Smooth muscle cell (in vitro differentiated cells): ENCODE results near the gene FMNL2. TPM values are rescaled to one million over a fixed set of nuclear protein-coding genes. Genes with fewer than 3 reads are reported as not detected.

Source experiments
- DNase-seq: peaks from one replicate; lab custom pipeline; 2025; ENCODE audit not compliant: unreplicated experiment; lab: John Stamatoyannopoulos, UW
- H2AFZ ChIP-seq: fragments of 200-600 bp; sonication (generic); 2 replicates; pipeline ENCODE4 v1.6.0; 2016; ENCODE audit warnings: antibody characterized with exemption, low read depth, mild to moderate bottlenecking
- H3F3A ChIP-seq: fragments of 200-600 bp; sonication (generic); 2 replicates; pipeline ENCODE4 v1.6.0; 2017; ENCODE audit warnings: antibody characterized with exemption, low read depth
- H3K27ac ChIP-seq: fragments of 200-600 bp; sonication (generic); 2 replicates; pipeline ENCODE4 v1.5.1; 2016; ENCODE audit warnings: low read depth, mild to moderate bottlenecking
- H3K27me3 ChIP-seq: fragments of 200-600 bp; sonication (generic); 2 replicates; pipeline ENCODE4 v1.6.1; 2016; ENCODE audit warnings: low read depth, mild to moderate bottlenecking
- H3K36me3 ChIP-seq: fragments of 200-600 bp; sonication (generic); 2 replicates; pipeline ENCODE4 v1.5.1; 2016; ENCODE audit warnings: low read depth
- H3K4me1 ChIP-seq: fragments of 200-600 bp; sonication (generic); 2 replicates; pipeline ENCODE4 v1.5.1; 2016; ENCODE audit warnings: low read depth
- H3K4me2 ChIP-seq: fragments of 200-600 bp; sonication (generic); 2 replicates; pipeline ENCODE4 v1.6.0; 2016; ENCODE audit warnings: mild to moderate bottlenecking
- H3K4me3 ChIP-seq: fragments of 200-600 bp; sonication (generic); 2 replicates; pipeline ENCODE4 v1.5.1; 2016; ENCODE audit warnings: mild to moderate bottlenecking
- H3K79me2 ChIP-seq: fragments of 200-600 bp; sonication (generic); 2 replicates; pipeline ENCODE4 v1.6.0; 2016; ENCODE audit warnings: low read depth, mild to moderate bottlenecking
- H3K9ac ChIP-seq: fragments of 200-600 bp; sonication (generic); 2 replicates; pipeline ENCODE4 v1.6.0; 2016; ENCODE audit warnings: low read depth
- H3K9me3 ChIP-seq: fragments of 200-600 bp; sonication (generic); replicated peaks from 2 replicates; pipeline ENCODE4 v1.5.1; 2016; ENCODE audit warnings: low read depth
- H4K20me1 ChIP-seq: fragments of 200-600 bp; sonication (generic); 2 replicates; pipeline ENCODE4 v1.6.0; 2016; ENCODE audit warnings: low read depth
- CTCF ChIP-seq: fragments of 200-600 bp; sonication (generic); IDR thresholded peaks from 2 replicates; pipeline ENCODE4 v1.5.1; 2017; ENCODE audit warnings: borderline replicate concordance, mild to moderate bottlenecking, antibody characterized with exemption; ENCODE audit not compliant: insufficient read depth, poor library complexity, severe bottlenecking
- WGBS: methylation state at CpG from one replicate; pipeline ENCODE4 v1.1.7; 2016; ENCODE audit warnings: low lambda C conversion rate; 5-methylcytosine and 5-hydroxymethylcytosine counted together
- polyA plus RNA-seq: library from polyadenylated mRNA; unstranded; fragments of >200 nt; fragmentation: Nextera tagmentation; extraction: Ambion mirVana; gene quantifications from 2 replicates; pipeline ENCODE4 v1.2.1, GENCODE V29; 2016
- total RNA-seq: library from RNA; depleted of rRNA; stranded (reverse); fragments of >200 nt; gene quantifications from 2 replicates; pipeline ENCODE4 v1.2.3, GENCODE V29; 2014

The FMNL2 gene
- total and polyA plus RNA-seq, 2 experiments from 2014 or later: 7.4 to 37.3 TPM

GRCh38 chr2:152493945-152494528 lies 159.1 kb downstream of the FMNL2 start:
- Histone ChIP-seq H3K9ac (no peak overlapping the region), H3K36me3 (no peaks in the 10 kb centered on the region), H3K4me1 (peaks cover 24% of the 10 kb centered on the region), H3K4me3 (no peak overlapping the region), H3F3A (no peaks in the 10 kb centered on the region), H3K9me3 (no peaks in the 10 kb centered on the region), H3K27me3 (no peaks in the 10 kb centered on the region), H2AFZ (no peak overlapping the region), H4K20me1 (peaks cover 17% of the 10 kb centered on the region), H3K27ac (no peak overlapping the region), H3K79me2 (peaks cover 88% of the 10 kb centered on the region), H3K4me2 (no peak overlapping the region)
- no peak for TF ChIP-seq CTCF
- 24% methylated on average over 2 of the region's 2 CpGs for WGBS
- no peak for DNase-seq

- peaks cover 5% of the 10 kb centered on the region for H4K20me1 ChIP-seq
- no peak for TF ChIP-seq CTCF
- no peak overlapping the region for H3K9ac ChIP-seq
- H3K27me3 ChIP-seq: no peaks in the 10 kb centered on the region
- peaks cover 13% of the 10 kb centered on the region for H3K4me1 ChIP-seq
- peaks cover 91% of the 10 kb centered on the region for H3K79me2 ChIP-seq
- H3K4me2 ChIP-seq: no peak overlapping the region
- no peak overlapping the region for H3K4me3 ChIP-seq
- H2AFZ ChIP-seq: no peak overlapping the region
- no peaks in the 10 kb centered on the region for H3F3A ChIP-seq
- no peak for DNase-seq
- no peaks in the 10 kb centered on the region for H3K36me3 ChIP-seq
- H3K27ac ChIP-seq: no peak overlapping the region
- H3K9me3 ChIP-seq: no peaks in the 10 kb centered on the region
- 100% methylated on average over 3 of the region's 3 CpGs for WGBS
These were observed 161.4 kb downstream of the FMNL2 start for GRCh38 chr2:152496371-152496770.

GRCh38 chr2:152497481-152498052 lies 162.6 kb downstream of the FMNL2 start:
- Histone ChIP-seq H3K27me3 (no peaks in the 10 kb centered on the region), H3K9me3 (no peaks in the 10 kb centered on the region), H3F3A (no peaks in the 10 kb centered on the region), H2AFZ (no peak overlapping the region), H3K4me1 (peaks cover 13% of the 10 kb centered on the region), H3K4me2 (peak overlapping the region; percentile 41), H3K79me2 (peaks cover 92% of the 10 kb centered on the region), H3K9ac (no peak overlapping the region), H3K4me3 (no peak overlapping the region), H3K36me3 (no peaks in the 10 kb centered on the region), H4K20me1 (peaks cover 5% of the 10 kb centered on the region), H3K27ac (peak overlapping the region; percentile 47)
- WGBS: 41% methylated on average over 3 of the region's 3 CpGs
- DNase-seq: no peak
- TF ChIP-seq CTCF: no peak

GRCh38 chr2:152499331-152499816 lies 164.4 kb downstream of the FMNL2 start:
- Histone ChIP-seq H4K20me1 (peaks cover 5% of the 10 kb centered on the region), H3K36me3 (no peaks in the 10 kb centered on the region), H3K27ac (peak overlapping the region; percentile 47), H3K4me1 (peaks cover 13% of the 10 kb centered on the region), H3K27me3 (no peaks in the 10 kb centered on the region), H3F3A (peaks cover under 1% of the 10 kb centered on the region), H3K9me3 (no peaks in the 10 kb centered on the region), H3K9ac (no peak overlapping the region), H2AFZ (no peak overlapping the region), H3K79me2 (peaks cover 89% of the 10 kb centered on the region), H3K4me3 (no peak overlapping the region), H3K4me2 (peak overlapping the region; percentile 62)
- no peak for TF ChIP-seq CTCF
- WGBS: 91% methylated on average over 3 of the region's 3 CpGs
- DNase-seq: no peak
